ENCODE measurements around the gene ZC3H11A.

Gene ZC3H11A

GRCh38 chr1:203842559-203842876, 47.1 kb downstream of the ZC3H11A start:
- Mint-ChIP-seq H3K4me1 (ENCODE audit: low read depth) (no peaks in the 10 kb centered on the region), H3K27ac (no peak overlapping the region), H3K4me3 (no peak overlapping the region), H3K27me3 (no peaks in the 10 kb centered on the region), H3K36me3 (ENCODE audit: low read depth) (peaks cover 69% of the 10 kb centered on the region), H3K9me3 (no peaks in the 10 kb centered on the region)

- no peaks in the 10 kb centered on the region for H3K9me3 Mint-ChIP-seq
- H3K27ac Mint-ChIP-seq: no peak overlapping the region
- no peaks in the 10 kb centered on the region for H3K4me1 Mint-ChIP-seq (ENCODE audit: low read depth)
- H3K4me3 Mint-ChIP-seq: no peak overlapping the region
- H3K36me3 Mint-ChIP-seq (ENCODE audit: low read depth): peaks cover 64% of the 10 kb centered on the region
- no peaks in the 10 kb centered on the region for H3K27me3 Mint-ChIP-seq
Measured at GRCh38 chr1:203843435-203843834, 48.0 kb downstream of the ZC3H11A start.

Data from stimulated activated naive CD8-positive, alpha-beta T cell treated with anti-CD3 and anti-CD28 coated beads, Interleukin-15, Interleukin-2, amounts not matched to agents 100 ng/mL and 50 ng/mL, for 24 hours (primary cell).